HepG2 (cell line): ENCODE measurements around the gene PLCL2.

Experiments
- ATF1 ChIP-seq: IDR thresholded peaks from 2 replicates; pipeline ENCODE4 v1.6.1; 2016; ENCODE audit warnings: mild to moderate bottlenecking, control low read depth
- SRF ChIP-seq: IDR thresholded peaks from 2 replicates; pipeline ENCODE4 v1.6.1; 2011; ENCODE audit warnings: mild to moderate bottlenecking, low read depth, low read length, moderate library complexity
- TRAFD1 ChIP-seq: sonication (generic); formaldehyde crosslinking; IDR thresholded peaks from 2 replicates; pipeline ENCODE4 v1.5.1; 2020; ENCODE audit warnings: missing genetic modification reagents, mild to moderate bottlenecking, borderline replicate concordance
- ZBTB26 ChIP-seq: IDR thresholded peaks from 2 replicates; pipeline ENCODE4 v1.6.1; 2016; ENCODE audit warnings: missing compliant biosample characterization, missing genetic modification reagents, borderline replicate concordance

- TF ChIP-seq TRAFD1 (no peak), SRF (no peak), ZBTB26 (CRISPR knock-in tag) (no peak), ATF1 (CRISPR knock-in tag) (no peak)
Observed at GRCh38 chr3:16998236-16998923, 113.6 kb downstream of the PLCL2 start.
